ENCODE measurements around the gene COA5. TPM values are rescaled to one million over a fixed set of nuclear protein-coding genes. Genes with fewer than 3 reads are reported as not detected.

COA5 gene
- total RNA-seq, 1 donor from 2014 or later: 39.3 TPM

- H3K9me3 Mint-ChIP-seq: no peaks in the 10 kb centered on the region
- no peak overlapping the region for H3K4me3 Mint-ChIP-seq
- no peaks in the 10 kb centered on the region for H3K27me3 Mint-ChIP-seq
- no peak overlapping the region for H3K27ac Mint-ChIP-seq
- no peak for TF ChIP-seq CTCF (conservative IDR thresholded peaks at IDR 0.05)
- H3K36me3 Mint-ChIP-seq: peaks cover 10% of the 10 kb centered on the region
- no peaks in the 10 kb centered on the region for H3K4me1 Mint-ChIP-seq (ENCODE audit: unreplicated experiment)
- DNase-seq (ENCODE audit: extremely low spot score, unreplicated experiment): no peak
Observed at GRCh38 chr2:98568161-98568956, 40.0 kb downstream of the COA5 start.

- TF ChIP-seq CTCF (conservative IDR thresholded peaks at IDR 0.05): no peak
- Mint-ChIP-seq H3K27me3 (no peaks in the 10 kb centered on the region), H3K27ac (no peak overlapping the region), H3K4me1 (ENCODE audit: unreplicated experiment) (no peaks in the 10 kb centered on the region), H3K9me3 (no peaks in the 10 kb centered on the region), H3K36me3 (peaks cover 10% of the 10 kb centered on the region), H3K4me3 (no peak overlapping the region)
- DNase-seq (ENCODE audit: extremely low spot score, unreplicated experiment): no peak
Observed at GRCh38 chr2:98565941-98566340, 42.4 kb downstream of the COA5 start.

GRCh38 chr2:98565286-98565860 lies 42.9 kb downstream of the COA5 start:
- DNase-seq (ENCODE audit: extremely low spot score, unreplicated experiment): no peak
- no peaks in the 10 kb centered on the region for H3K27me3 Mint-ChIP-seq
- H3K4me3 Mint-ChIP-seq: no peak overlapping the region
- H3K4me1 Mint-ChIP-seq (ENCODE audit: unreplicated experiment): no peaks in the 10 kb centered on the region
- no peak overlapping the region for H3K27ac Mint-ChIP-seq
- peaks cover 10% of the 10 kb centered on the region for H3K36me3 Mint-ChIP-seq
- no peaks in the 10 kb centered on the region for H3K9me3 Mint-ChIP-seq
- no peak for TF ChIP-seq CTCF (conservative IDR thresholded peaks at IDR 0.05)

GRCh38 chr2:98564541-98565132 lies 43.7 kb downstream of the COA5 start:
- no peak overlapping the region for H3K4me3 Mint-ChIP-seq
- H3K27ac Mint-ChIP-seq: no peak overlapping the region
- TF ChIP-seq CTCF (conservative IDR thresholded peaks at IDR 0.05): no peak
- peaks cover 10% of the 10 kb centered on the region for H3K36me3 Mint-ChIP-seq
- DNase-seq (ENCODE audit: extremely low spot score, unreplicated experiment): no peak
- no peaks in the 10 kb centered on the region for H3K9me3 Mint-ChIP-seq
- no peaks in the 10 kb centered on the region for H3K4me1 Mint-ChIP-seq (ENCODE audit: unreplicated experiment)
- H3K27me3 Mint-ChIP-seq: no peaks in the 10 kb centered on the region

- H3K4me1 Mint-ChIP-seq (ENCODE audit: unreplicated experiment): no peaks in the 10 kb centered on the region
- no peak overlapping the region for H3K27ac Mint-ChIP-seq
- TF ChIP-seq CTCF (conservative IDR thresholded peaks at IDR 0.05): no peak
- peaks cover 14% of the 10 kb centered on the region for H3K36me3 Mint-ChIP-seq
- no peaks in the 10 kb centered on the region for H3K27me3 Mint-ChIP-seq
- H3K4me3 Mint-ChIP-seq: no peak overlapping the region
- DNase-seq (ENCODE audit: extremely low spot score, unreplicated experiment): no peak
- no peaks in the 10 kb centered on the region for H3K9me3 Mint-ChIP-seq
Observed at GRCh38 chr2:98563394-98563793, 44.9 kb downstream of the COA5 start.
